ENCODE measurements around the gene SERINC3. TPM values are rescaled to one million over a fixed set of nuclear protein-coding genes. Genes with fewer than 3 reads are reported as not detected.

SERINC3 gene
- polyA plus RNA-seq, 1 experiment = 333 TPM

DNA sequence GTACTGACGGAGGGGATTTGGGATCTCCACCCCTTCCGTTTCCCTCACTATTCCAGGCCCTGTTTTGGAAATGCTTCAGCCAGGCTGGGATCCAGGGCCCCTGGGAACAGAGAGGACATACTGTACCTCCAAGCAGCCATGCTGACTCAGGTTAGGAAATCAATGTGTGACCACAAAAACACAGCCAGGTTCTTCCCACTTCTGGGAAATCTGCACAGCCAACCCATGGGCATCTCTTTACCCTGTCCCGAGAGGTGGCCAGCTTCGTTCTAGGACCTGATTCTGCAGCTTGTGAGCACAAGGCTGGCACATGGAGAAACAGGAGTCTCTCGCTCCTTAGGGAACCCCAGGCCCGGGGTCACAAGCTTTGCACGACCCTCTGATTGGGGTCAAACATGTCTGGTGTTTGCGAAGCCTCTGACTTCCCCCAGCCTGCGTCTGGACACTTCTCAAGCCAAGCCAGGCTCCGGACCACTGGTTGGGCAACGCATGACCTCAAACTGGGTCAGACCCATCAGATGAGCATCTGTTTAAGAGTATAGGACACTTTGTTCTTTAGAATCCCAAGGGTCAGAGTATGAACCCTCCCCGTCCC is 54.5 kb downstream of the SERINC3 start:
- Histone ChIP-seq H3K36me3 (ENCODE audit: control insufficient read depth, insufficient read depth, low read length) (no peaks in the 10 kb centered on the region), H3K27me3 (ENCODE audit: control insufficient read depth, insufficient read depth, low read length) (peaks cover 5% of the 10 kb centered on the region), H3K4me3 (ENCODE audit: low read depth, low read length) (no peak overlapping the region)
- CTCF ChIA-PET = interaction anchor here (1.2 to 6.2 kb wide), 4 partner anchors 78 to 156 kb away, joined by 3 to 68 read pairs (median 4); partner anchors contain the start of gene FITM2
- no peak for DNase-seq (ENCODE audit: low read depth)
- TF ChIP-seq, protein P1, sequence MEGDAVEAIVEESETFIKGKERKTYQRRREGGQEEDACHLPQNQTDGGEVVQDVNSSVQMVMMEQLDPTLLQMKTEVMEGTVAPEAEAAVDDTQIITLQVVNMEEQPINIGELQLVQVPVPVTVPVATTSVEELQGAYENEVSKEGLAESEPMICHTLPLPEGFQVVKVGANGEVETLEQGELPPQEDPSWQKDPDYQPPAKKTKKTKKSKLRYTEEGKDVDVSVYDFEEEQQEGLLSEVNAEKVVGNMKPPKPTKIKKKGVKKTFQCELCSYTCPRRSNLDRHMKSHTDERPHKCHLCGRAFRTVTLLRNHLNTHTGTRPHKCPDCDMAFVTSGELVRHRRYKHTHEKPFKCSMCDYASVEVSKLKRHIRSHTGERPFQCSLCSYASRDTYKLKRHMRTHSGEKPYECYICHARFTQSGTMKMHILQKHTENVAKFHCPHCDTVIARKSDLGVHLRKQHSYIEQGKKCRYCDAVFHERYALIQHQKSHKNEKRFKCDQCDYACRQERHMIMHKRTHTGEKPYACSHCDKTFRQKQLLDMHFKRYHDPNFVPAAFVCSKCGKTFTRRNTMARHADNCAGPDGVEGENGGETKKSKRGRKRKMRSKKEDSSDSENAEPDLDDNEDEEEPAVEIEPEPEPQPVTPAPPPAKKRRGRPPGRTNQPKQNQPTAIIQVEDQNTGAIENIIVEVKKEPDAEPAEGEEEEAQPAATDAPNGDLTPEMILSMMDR (IDR thresholded peaks at IDR 0.05; ENCODE audit: insufficient read depth, low read depth, low read length) = no peak
- POLR2A ChIA-PET = no interaction called here

DNA sequence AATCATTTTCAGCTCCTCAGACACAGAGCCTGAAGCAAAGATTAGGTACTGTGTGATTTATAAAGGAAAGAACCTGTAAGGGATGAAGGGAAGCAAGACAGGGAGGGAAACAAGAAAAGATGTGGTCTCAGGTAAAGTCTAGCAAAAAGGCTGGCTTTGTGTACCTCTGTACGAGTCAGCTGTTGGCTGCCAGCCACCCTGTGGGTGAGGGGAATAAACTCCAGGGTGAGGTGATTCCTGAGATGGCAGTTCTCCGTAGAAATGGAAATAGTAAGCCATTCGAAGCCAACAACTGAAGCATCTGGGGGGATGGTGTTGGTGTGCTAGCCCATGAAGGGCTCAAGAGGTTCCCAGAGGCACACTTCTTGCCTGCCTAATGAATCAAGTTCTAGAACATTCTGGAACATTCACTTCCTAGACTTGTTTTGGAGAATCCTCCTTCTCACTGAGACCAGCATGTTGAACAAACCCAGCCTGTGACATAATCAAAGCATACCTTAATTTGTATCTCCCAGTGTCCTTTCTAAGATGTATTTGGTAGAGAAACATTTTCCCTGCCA is 56.8 kb downstream of the SERINC3 start:
- ChIA-PET POLR2A (no interaction called here), CTCF (interaction anchor here (0.7 kb wide), 1 partner anchor 77 kb away, joined by 3 read pairs; no protein-coding TSS in a partner anchor)
- Histone ChIP-seq H3K36me3 (ENCODE audit: control insufficient read depth, insufficient read depth, low read length) (no peaks in the 10 kb centered on the region), H3K4me3 (ENCODE audit: low read depth, low read length) (no peak overlapping the region), H3K27me3 (ENCODE audit: control insufficient read depth, insufficient read depth, low read length) (peaks cover 4% of the 10 kb centered on the region)
- TF ChIP-seq, protein P1 (IDR thresholded peaks at IDR 0.05; ENCODE audit: insufficient read depth, low read depth, low read length) = no peak
- DNase-seq (ENCODE audit: low read depth) = no peak

DNA sequence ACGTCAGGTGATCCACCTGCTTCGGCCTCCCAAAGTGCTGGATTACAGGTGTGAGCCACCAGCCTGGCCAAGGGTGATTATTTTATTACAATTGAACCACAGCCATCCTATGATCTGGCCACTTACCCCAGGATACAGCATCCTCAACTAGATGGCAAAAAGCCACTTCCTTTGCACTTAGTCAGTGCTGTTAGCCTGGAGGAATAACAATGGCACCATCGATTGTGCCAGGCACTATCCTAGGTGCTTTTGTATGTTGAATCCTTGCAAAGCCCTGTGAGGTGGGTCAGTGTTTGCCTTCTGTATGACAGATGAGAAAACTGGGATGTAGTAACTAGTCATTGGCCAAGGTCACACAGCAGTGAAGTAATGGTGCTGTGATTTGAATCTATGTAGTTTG is 57.4 kb downstream of the SERINC3 start:
- TF ChIP-seq, protein P1 (IDR thresholded peaks at IDR 0.05; ENCODE audit: insufficient read depth, low read depth, low read length) = no peak
- POLR2A ChIA-PET = no interaction called here
- CTCF ChIA-PET = interaction anchor here (0.7 to 4.8 kb wide), 2 partner anchors 76 to 248 kb away, joined by 3 to 30 read pairs; no protein-coding TSS in a partner anchor
- DNase-seq (ENCODE audit: low read depth) = no peak
- Histone ChIP-seq H3K4me3 (ENCODE audit: low read depth, low read length) (no peak overlapping the region), H3K27me3 (ENCODE audit: control insufficient read depth, insufficient read depth, low read length) (peaks cover 4% of the 10 kb centered on the region), H3K36me3 (ENCODE audit: control insufficient read depth, insufficient read depth, low read length) (no peaks in the 10 kb centered on the region)

DNA sequence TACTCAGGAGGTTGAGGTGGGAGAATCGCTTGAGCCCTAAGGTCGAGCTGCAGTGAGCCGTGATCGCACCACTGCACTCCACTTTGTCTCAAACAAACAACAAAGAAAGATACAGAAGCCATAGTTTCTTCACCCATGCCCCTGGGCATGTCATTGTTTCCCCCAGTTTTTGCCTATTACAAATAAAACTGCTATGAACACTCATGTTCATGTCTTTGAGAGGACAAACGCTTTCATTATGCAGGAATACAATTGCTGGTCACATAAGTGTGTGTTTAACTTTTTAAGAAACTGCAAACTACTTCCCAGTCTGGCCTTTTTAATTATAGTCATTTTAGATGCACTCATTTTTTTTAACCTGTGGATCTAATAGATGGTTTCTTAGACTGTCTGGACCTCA is 58.4 kb downstream of the SERINC3 start:
- Histone ChIP-seq H3K36me3 (ENCODE audit: control insufficient read depth, insufficient read depth, low read length) (no peaks in the 10 kb centered on the region), H3K4me3 (ENCODE audit: low read depth, low read length) (no peak overlapping the region), H3K27me3 (ENCODE audit: control insufficient read depth, insufficient read depth, low read length) (peaks cover 4% of the 10 kb centered on the region)
- TF ChIP-seq, protein P1 (IDR thresholded peaks at IDR 0.05; ENCODE audit: insufficient read depth, low read depth, low read length) = no peak
- DNase-seq (ENCODE audit: low read depth) = no peak
- ChIA-PET POLR2A (no interaction called here), CTCF (interaction anchor here (0.8 to 4.8 kb wide), 2 partner anchors 10 to 247 kb away, joined by 3 to 30 read pairs; no protein-coding TSS in a partner anchor)

DNA sequence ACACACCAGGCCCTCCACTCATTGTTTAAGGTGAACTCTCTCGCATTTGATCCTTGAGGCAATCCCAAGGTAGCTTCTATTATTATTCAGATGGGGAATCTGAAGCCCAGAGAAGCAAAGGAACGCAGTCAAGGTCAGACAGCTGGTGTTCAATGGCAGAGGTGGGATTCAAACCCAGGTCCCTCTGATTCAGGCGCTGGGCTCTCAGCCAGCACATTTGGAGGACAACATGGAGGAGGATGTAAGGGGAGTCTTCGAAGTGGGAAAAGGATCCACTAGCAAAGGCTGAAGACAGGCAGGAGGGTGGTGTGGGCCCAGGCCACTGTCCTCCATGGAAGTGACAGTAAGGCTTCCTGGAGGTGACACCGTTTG is 60.1 kb downstream of the SERINC3 start:
- DNase-seq (ENCODE audit: low read depth) = no peak
- Histone ChIP-seq H3K36me3 (ENCODE audit: control insufficient read depth, insufficient read depth, low read length) (no peaks in the 10 kb centered on the region), H3K4me3 (ENCODE audit: low read depth, low read length) (no peak overlapping the region), H3K27me3 (ENCODE audit: control insufficient read depth, insufficient read depth, low read length) (peaks cover 3% of the 10 kb centered on the region)
- TF ChIP-seq, protein P1 (IDR thresholded peaks at IDR 0.05; ENCODE audit: insufficient read depth, low read depth, low read length) = no peak
- ChIA-PET CTCF (interaction anchor here (0.6 to 4.8 kb wide), 17 partner anchors 8 to 1011 kb away, joined by 3 to 30 read pairs (median 5); no protein-coding TSS in a partner anchor), POLR2A (no interaction called here)
